Brain microvascular endothelial cell (primary cell): Measurements from ENCODE around the gene SPECC1.
"Not testable (repeated sequence)": the region's sequence is repeated elsewhere in the genome, so short reads cannot be mapped to it uniquely, and the experiment has no call there.

ENCODE experiments used
- DNase-seq: peaks from one replicate; pipeline ENCODE4 v3.0.0-alpha.2; 2020
- H3K27ac ChIP-seq: fragments of 250-450 bp; sonication (Bioruptor Pico); 2 replicates; pipeline ENCODE4 v1.5.1; 2020; ENCODE audit warnings: mild to moderate bottlenecking, moderate library complexity
- H3K27me3 ChIP-seq: fragments of 250-450 bp; sonication (Bioruptor Pico); replicated peaks from 2 replicates; pipeline ENCODE4 v1.5.1; 2020; ENCODE audit warnings: mild to moderate bottlenecking
- H3K36me3 ChIP-seq: fragments of 250-450 bp; sonication (Bioruptor Pico); replicated peaks from 2 replicates; pipeline ENCODE4 v1.5.1; 2020; ENCODE audit warnings: mild to moderate bottlenecking
- H3K4me3 ChIP-seq: 2 replicates; pipeline ENCODE4 v1.5.1; 2011; ENCODE audit warnings: low read depth, mild to moderate bottlenecking, control low read depth, low read length, moderate library complexity
- CTCF ChIP-seq: IDR thresholded peaks from 2 replicates; pipeline ENCODE4 v1.5.1; 2011; ENCODE audit warnings: low read depth, mild to moderate bottlenecking, moderate library complexity, low read length, control low read depth, inconsistent platforms; ENCODE audit errors: missing control alignments
- in situ Hi-C: cut with HindIII; loops from 2 replicates; pipeline ENCODE4 v1.10.0; 2017; ENCODE audit warnings: low sequenced_read_pairs, low pct_ligation_motif_present

SPECC1 gene

DNA sequence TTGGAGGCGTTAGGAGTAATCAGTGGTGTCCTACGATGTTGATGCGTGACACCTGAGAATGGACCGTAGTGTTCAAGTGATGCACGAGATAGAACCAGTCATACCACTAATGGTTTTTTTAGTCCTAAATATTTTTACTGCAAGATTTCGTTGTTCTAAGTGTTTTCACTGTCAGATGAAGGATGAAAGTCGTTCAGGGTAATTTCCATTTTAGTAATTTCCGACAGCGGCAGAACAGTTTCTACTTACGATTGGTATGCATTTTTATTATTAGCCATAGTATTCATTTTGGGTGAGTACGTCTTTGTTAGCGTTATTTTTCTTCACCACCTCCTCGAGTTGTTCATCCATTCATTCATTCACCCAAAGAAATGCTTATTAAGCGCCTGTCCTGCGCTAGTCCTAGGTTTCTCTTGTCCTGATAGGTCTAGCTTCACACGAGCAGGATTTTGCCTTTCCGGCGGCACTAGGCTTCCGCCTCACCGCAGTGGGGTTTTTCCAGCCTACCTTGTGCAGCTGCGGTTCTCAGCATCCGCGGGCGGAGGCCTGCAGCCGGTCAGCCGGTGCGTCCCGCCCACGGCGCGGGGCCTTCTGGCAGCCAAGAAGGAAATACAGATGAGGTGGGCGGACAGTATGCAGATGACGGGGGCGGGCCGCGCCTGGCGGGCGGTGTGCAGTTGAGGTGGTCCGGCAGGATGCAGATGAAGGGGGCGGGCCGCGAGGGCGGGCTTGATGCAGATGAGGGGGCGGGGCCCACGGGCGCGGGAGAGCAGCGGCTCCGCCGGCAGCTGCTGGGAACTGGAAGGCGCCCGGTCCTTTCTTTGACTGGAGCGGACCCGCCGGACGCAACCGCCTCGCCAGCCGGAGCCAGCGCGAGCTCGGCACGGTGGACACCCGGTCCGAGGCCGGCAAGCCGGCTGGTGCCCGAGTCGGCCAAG lies 146.4 kb downstream of the SPECC1 start:
- DNase-seq, result peak; percentile 97
- H3K4me3 ChIP-seq, result peak overlapping the region; percentile 70
- H3K36me3 ChIP-seq, result no peaks in the 10 kb centered on the region
- H3K27me3 ChIP-seq, result no peaks in the 10 kb centered on the region
- no peak overlapping the region for H3K27ac ChIP-seq
- no peak for TF ChIP-seq CTCF
- in situ Hi-C loops, result no loop called here

GRCh38 chr17:20156196-20157000 lies 147.2 kb downstream of the SPECC1 start:
- no peak overlapping the region for H3K27ac ChIP-seq
- TF ChIP-seq CTCF, result no peak
- H3K4me3 ChIP-seq, result peak overlapping the region; percentile 70
- in situ Hi-C loops, result no loop called here
- no peaks in the 10 kb centered on the region for H3K36me3 ChIP-seq
- H3K27me3 ChIP-seq, result no peaks in the 10 kb centered on the region
- DNase-seq, result peak; percentile 10

DNA sequence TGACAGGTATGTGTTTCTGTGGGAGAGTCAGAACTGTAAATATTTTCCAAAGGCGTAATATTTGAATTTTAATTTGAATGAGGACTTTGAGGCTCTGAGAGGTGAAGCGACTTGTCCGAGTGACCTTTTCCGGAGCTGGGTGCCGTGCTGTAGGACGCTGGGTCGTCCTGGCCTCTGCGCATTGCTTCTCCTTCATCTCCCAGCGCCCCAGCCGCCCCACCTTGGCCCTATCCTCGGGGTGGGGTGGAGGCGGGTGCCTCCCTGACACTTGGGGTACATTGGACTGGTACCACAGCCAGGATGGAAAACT lies 147.8 kb downstream of the SPECC1 start:
- in situ Hi-C loops, result no loop called here
- Histone ChIP-seq H3K27me3 (no peaks in the 10 kb centered on the region), H3K4me3 (peak overlapping the region; percentile 70)

DNA sequence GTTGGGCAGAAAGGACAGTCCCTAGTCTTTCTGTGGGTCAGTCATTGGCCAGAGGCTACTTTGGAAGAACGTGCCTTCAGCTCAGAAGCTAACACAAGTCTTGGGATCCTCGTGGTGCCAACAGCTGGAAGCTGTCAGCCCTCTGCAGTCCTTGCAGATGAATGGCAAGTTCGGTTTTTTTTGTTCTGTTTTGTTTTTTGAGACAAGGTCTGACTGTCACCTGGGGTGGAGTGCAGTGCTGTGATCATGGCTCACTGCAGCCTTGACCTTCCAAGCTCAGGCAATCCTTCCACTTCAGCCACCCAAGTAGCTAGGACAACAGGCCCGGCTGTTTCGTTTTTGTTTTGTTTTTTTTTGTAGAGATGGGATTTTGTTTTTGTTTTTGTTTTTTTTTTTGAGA lies 149.4 kb downstream of the SPECC1 start:
- in situ Hi-C loops, result no loop called here
- Histone ChIP-seq H3K27ac (no peak overlapping the region), H3K27me3 (no peaks in the 10 kb centered on the region), H3K36me3 (no peaks in the 10 kb centered on the region), H3K4me3 (no peak overlapping the region)
- no peak for TF ChIP-seq CTCF
- no peak for DNase-seq

More for the DNA sequence above, 147.8 kb downstream of the SPECC1 start:
- H3K36me3 ChIP-seq, result no peaks in the 10 kb centered on the region
- DNase-seq, result no peak
- no peak overlapping the region for H3K27ac ChIP-seq
- TF ChIP-seq CTCF, result no peak

- Histone ChIP-seq H3K27me3 (no peaks in the 10 kb centered on the region), H3K4me3 (no peak overlapping the region), H3K36me3 (no peaks in the 10 kb centered on the region), H3K27ac (no peak overlapping the region)
- DNase-seq, result no peak
- TF ChIP-seq CTCF, result no peak
- in situ Hi-C loops, result no loop called here
Measured at GRCh38 chr17:20159406-20160069, 150.4 kb downstream of the SPECC1 start.

- H3K27me3 ChIP-seq, H3K27ac ChIP-seq, in situ Hi-C loops, H3K4me3 ChIP-seq, DNase-seq, H3K36me3 ChIP-seq: not testable (repeated sequence)
Measured at GRCh38 chr17:20165516-20165915, 156.4 kb downstream of the SPECC1 start.
